GM18505 (cell line): Measurements from ENCODE around the gene HTRA2.

Source experiments
- ATAC-seq: cut with Tn5 transposase; IDR thresholded peaks from one replicate; pipeline ENCODE4 v1.9.1; 2021; ENCODE audit not compliant: unreplicated experiment
- POLR2A ChIP-seq: IDR thresholded peaks from 4 replicates; pipeline ENCODE4 v1.6.1; 2011; ENCODE audit warnings: borderline replicate concordance; ENCODE audit not compliant: insufficient read depth, insufficient read length; ENCODE audit errors: extremely low read depth

The HTRA2 gene

GRCh38 chr2:74564222-74564621 is 34.5 kb downstream of the HTRA2 start:
- no peak for ATAC-seq
- TF ChIP-seq POLR2A: no peak

GRCh38 chr2:74566076-74566753 is 36.5 kb downstream of the HTRA2 start:
- no peak for TF ChIP-seq POLR2A
- ATAC-seq: no peak

- no peak for ATAC-seq
- no peak for TF ChIP-seq POLR2A
Observed at GRCh38 chr2:74566754-74567085, 37.0 kb downstream of the HTRA2 start.

- no peak for ATAC-seq
- TF ChIP-seq POLR2A: no peak
Observed at GRCh38 chr2:74567881-74568280, 38.1 kb downstream of the HTRA2 start.

GRCh38 chr2:74569686-74570085 is 40.0 kb downstream of the HTRA2 start:
- no peak for TF ChIP-seq POLR2A
- no peak for ATAC-seq

- peak; percentile 60 for ATAC-seq
- no peak for TF ChIP-seq POLR2A
Observed at GRCh38 chr2:74571058-74571457, 41.3 kb downstream of the HTRA2 start.

GRCh38 chr2:74572178-74572925 is 42.6 kb downstream of the HTRA2 start:
- TF ChIP-seq POLR2A: no peak
- no peak for ATAC-seq

GRCh38 chr2:74573747-74574562 is 44.2 kb downstream of the HTRA2 start:
- TF ChIP-seq POLR2A: peak; percentile 46
- ATAC-seq: no peak

GRCh38 chr2:74575320-74575719 is 45.6 kb downstream of the HTRA2 start:
- no peak for ATAC-seq
- TF ChIP-seq POLR2A: no peak

- TF ChIP-seq POLR2A: no peak
- no peak for ATAC-seq
Observed at GRCh38 chr2:74576211-74576862, 46.6 kb downstream of the HTRA2 start.

- ATAC-seq: no peak
- TF ChIP-seq POLR2A: no peak
Observed at GRCh38 chr2:74576863-74577229, 47.1 kb downstream of the HTRA2 start.

- ATAC-seq: no peak
- peak; percentile 33 for TF ChIP-seq POLR2A
Observed at GRCh38 chr2:74577448-74577847, 47.7 kb downstream of the HTRA2 start.

GRCh38 chr2:74578408-74578807 is 48.7 kb downstream of the HTRA2 start:
- no peak for ATAC-seq
- no peak for TF ChIP-seq POLR2A
